H1 (cell line): Measurements from ENCODE around the gene SSR1. TPM values are rescaled to one million over a fixed set of nuclear protein-coding genes. Genes with fewer than 3 reads are reported as not detected.

Experiments
- CTCF ChIA-PET: fragments of 300-600 bp; sonication (Branson Sonifier 250); formaldehyde crosslinking; loops from one replicate; lab custom pipeline; 2021; ENCODE audit not compliant: partially characterized antibody; lab: Charles Lee
- POLR2A ChIA-PET: fragments of 300-600 bp; sonication (Branson Sonifier 250); formaldehyde crosslinking; loops from one replicate; lab custom pipeline; 2021; ENCODE audit warnings: inconsistent platforms; ENCODE audit not compliant: partially characterized antibody; lab: Charles Lee
- DNase-seq, 2 experiments: peaks; one replicate each; pipeline versions ENCODE4 v3.0.0 to v3.0.0-alpha.2; 2010 to 2022; ENCODE audit warnings: low spot score in 2 of 2, low read depth in 1 of 2, mixed read lengths in 1 of 2
- FAIRE-seq: peaks from 2 replicates; lab custom pipeline; 2011; peaks lifted over from hg19 to GRCh38; lab: Jason Lieb, UNC
- H2AFZ ChIP-seq: 2 replicates; pipeline ENCODE4 v1.8.1; 2012; ENCODE audit warnings: low read length, inconsistent platforms
- H2AK5ac ChIP-seq: 2 replicates; pipeline ENCODE4 v1.6.1; 2013; ENCODE audit warnings: low read depth, low read length
- H2BK120ac ChIP-seq: replicated peaks from 2 replicates; pipeline ENCODE3; 2013; ENCODE audit warnings: low read depth, low read length, inconsistent platforms
- H2BK12ac ChIP-seq: 2 replicates; pipeline ENCODE4 v1.6.1; 2013; ENCODE audit warnings: low read depth, low read length
- H2BK15ac ChIP-seq: 2 replicates; pipeline ENCODE4 v1.6.1; 2013; ENCODE audit warnings: low read length
- H2BK20ac ChIP-seq: 2 replicates; pipeline ENCODE4 v1.6.1; 2013; ENCODE audit warnings: low read length
- H2BK5ac ChIP-seq: 2 replicates; pipeline ENCODE4 v1.6.1; 2013; ENCODE audit warnings: low read depth, low read length
- H3K14ac ChIP-seq: 2 replicates; pipeline ENCODE4 v1.6.1; 2013; ENCODE audit warnings: inconsistent platforms; ENCODE audit not compliant: insufficient read length
- H3K18ac ChIP-seq: 2 replicates; pipeline ENCODE4 v1.6.1; 2013; ENCODE audit warnings: low read length; ENCODE audit errors: extremely low read depth
- H3K23ac ChIP-seq: 2 replicates; pipeline ENCODE4 v1.6.1; 2013; ENCODE audit warnings: inconsistent platforms; ENCODE audit not compliant: insufficient read length
- H3K23me2 ChIP-seq: 2 replicates; pipeline ENCODE4 v1.6.1; 2013; ENCODE audit warnings: low read depth, low read length
- H3K27ac ChIP-seq: 2 replicates; pipeline ENCODE4 v1.6.1; 2011; ENCODE audit warnings: low read depth, low read length, inconsistent platforms
- H3K27me3 ChIP-seq, 4 experiments: replicated peaks in 1 of 4; 1 replicate in 1 of 4; 2 replicates in 3 of 4; pipeline versions ENCODE4 v1.6.1 to v1.8.1; 2011 to 2013; ENCODE audit warnings: low read length in 3 of 4, mild to moderate bottlenecking in 3 of 4, inconsistent platforms in 2 of 4, mixed read lengths in 2 of 4, moderate library complexity in 1 of 4; ENCODE audit not compliant: control insufficient read depth in 3 of 4, insufficient read depth in 3 of 4; ENCODE audit errors: extremely low read depth in 1 of 4
- H3K36me3 ChIP-seq, 4 experiments: 2 replicates each; pipeline versions ENCODE4 v1.6.1 to v1.8.1; 2011 to 2013; ENCODE audit warnings: mild to moderate bottlenecking in 4 of 4, low read length in 3 of 4, moderate library complexity in 2 of 4, control low read depth in 1 of 4, inconsistent platforms in 1 of 4; ENCODE audit not compliant: insufficient read depth in 4 of 4, control insufficient read depth in 2 of 4
- H3K4ac ChIP-seq: replicated peaks from 2 replicates; pipeline ENCODE3; 2013; ENCODE audit warnings: low read length, low read depth, mixed read lengths, inconsistent platforms; ENCODE audit not compliant: insufficient read length
- H3K4me1 ChIP-seq, 4 experiments: replicated peaks in 1 of 4; 1 replicate in 1 of 4; 2 replicates in 3 of 4; pipeline versions ENCODE4 v1.6.1 to v1.8.1; 2011 to 2013; ENCODE audit warnings: low read length in 3 of 4, inconsistent platforms in 2 of 4, mixed read lengths in 1 of 4; ENCODE audit not compliant: insufficient read depth in 4 of 4, control insufficient read depth in 3 of 4
- H3K4me2 ChIP-seq, 2 experiments: 2 replicates each; pipeline versions ENCODE4 v1.6.1 to v1.8.1; 2011 to 2013; ENCODE audit warnings: low read depth in 2 of 2, low read length in 2 of 2, control low read depth in 1 of 2, inconsistent platforms in 1 of 2, mild to moderate bottlenecking in 1 of 2; ENCODE audit not compliant: insufficient read depth in 1 of 2
- H3K4me3 ChIP-seq, 4 experiments: fragments of 200-600, 300-600 bp in 1 of 4; sonication (generic), shearing (Covaris generic), sonication (Bioruptor Twin) in 1 of 4; 2 replicates each; pipeline versions ENCODE4 v1.5.1 to v1.8.1; 2011 to 2016; ENCODE audit warnings: low read length in 4 of 4, low read depth in 3 of 4, control low read depth in 2 of 4, inconsistent platforms in 2 of 4, mild to moderate bottlenecking in 2 of 4, mixed read lengths in 1 of 4, moderate library complexity in 1 of 4; ENCODE audit not compliant: insufficient read depth in 2 of 4; ENCODE audit errors: extremely low read depth in 1 of 4
- H3K56ac ChIP-seq: replicated peaks from 2 replicates; pipeline ENCODE3; 2013; ENCODE audit warnings: low read depth, mild to moderate bottlenecking, mixed read lengths, low read length, inconsistent platforms; ENCODE audit not compliant: insufficient read length
- H3K79me1 ChIP-seq: 2 replicates; pipeline ENCODE4 v1.6.1; 2013; ENCODE audit warnings: low read depth, low read length, control low read depth
- H3K79me2 ChIP-seq, 2 experiments: 2 replicates each; pipeline versions ENCODE4 v1.6.1 to v1.8.1; 2012 to 2013; ENCODE audit warnings: low read length in 2 of 2, mild to moderate bottlenecking in 2 of 2, inconsistent platforms in 1 of 2; ENCODE audit not compliant: insufficient read depth in 2 of 2, control insufficient read depth in 1 of 2
- H3K9ac ChIP-seq, 4 experiments: replicated peaks in 1 of 4; 1 replicate in 1 of 4; 2 replicates in 3 of 4; pipeline versions ENCODE4 v1.6.1 to v1.8.1; 2011 to 2013; ENCODE audit warnings: low read depth in 3 of 4, low read length in 3 of 4, control low read depth in 2 of 4, mild to moderate bottlenecking in 2 of 4, moderate library complexity in 2 of 4, inconsistent platforms in 1 of 4; ENCODE audit errors: extremely low read depth in 1 of 4
- H3K9me3 ChIP-seq, 2 experiments: 2 replicates each; pipeline versions ENCODE4 v1.6.1 to v1.8.1; 2012 to 2013; ENCODE audit warnings: mild to moderate bottlenecking in 2 of 2, moderate library complexity in 2 of 2, control low read depth in 1 of 2, inconsistent platforms in 1 of 2, low read depth in 1 of 2, low read length in 1 of 2, mixed read lengths in 1 of 2; ENCODE audit not compliant: insufficient read depth in 2 of 2
- H4K20me1 ChIP-seq, 2 experiments: replicated peaks in 1 of 2; 2 replicates each; pipeline versions ENCODE3 to v1.8.1; 2011 to 2013; ENCODE audit warnings: inconsistent platforms in 2 of 2, low read length in 2 of 2, mild to moderate bottlenecking in 1 of 2; ENCODE audit not compliant: insufficient read depth in 2 of 2, control insufficient read depth in 1 of 2
- H4K5ac ChIP-seq: 2 replicates; pipeline ENCODE4 v1.6.1; 2013; ENCODE audit warnings: low read length, low read depth, mixed read lengths, inconsistent platforms; ENCODE audit not compliant: insufficient read length
- H4K8ac ChIP-seq: 2 replicates; pipeline ENCODE4 v1.8.0; 2013; ENCODE audit warnings: mild to moderate bottlenecking, moderate library complexity, low read length, inconsistent platforms; ENCODE audit not compliant: insufficient read depth; ENCODE audit errors: extremely low read depth
- H4K91ac ChIP-seq: replicated peaks from 2 replicates; pipeline ENCODE3; 2013; ENCODE audit warnings: low read length, mixed read lengths, inconsistent platforms; ENCODE audit not compliant: insufficient read length
- CREB1 ChIP-seq: IDR thresholded peaks from 2 replicates; pipeline ENCODE4 v1.6.1; 2012; ENCODE audit warnings: inconsistent platforms
- CTBP2 ChIP-seq: IDR thresholded peaks from 2 replicates; pipeline ENCODE4 v1.7.0; 2011; ENCODE audit warnings: borderline replicate concordance, mild to moderate bottlenecking, moderate library complexity, mixed read lengths, low read length; ENCODE audit not compliant: insufficient read depth, insufficient read length
- NRF1 ChIP-seq: IDR thresholded peaks from 2 replicates; pipeline ENCODE4 v1.6.1; 2011; ENCODE audit warnings: mild to moderate bottlenecking, low read depth, low read length, improper control_type of control experiment
- RAD21 ChIP-seq, 2 experiments: IDR thresholded peaks in 1 of 2; conservative IDR thresholded peaks in 1 of 2; 2 replicates each; pipeline ENCODE4 v1.6.1; 2011; ENCODE audit warnings: low read depth in 2 of 2, low read length in 2 of 2, improper control_type of control experiment in 1 of 2, inconsistent platforms in 1 of 2, mild to moderate bottlenecking in 1 of 2, moderate library complexity in 1 of 2
- SAP30 ChIP-seq: fragments of 300-600 bp; sonication (generic); IDR thresholded peaks from 2 replicates; pipeline ENCODE4 v1.7.1; 2012; ENCODE audit warnings: low read length, moderate library complexity, mild to moderate bottlenecking, inconsistent platforms; ENCODE audit not compliant: insufficient read depth, insufficient replicate concordance
- WGBS, 2 experiments: shearing (Covaris generic) in 1 of 2; methylation state at CpG; one replicate each; pipeline versions ENCODE4 v1.1.6 to v1.1.7; 2013 to 2015; ENCODE audit warnings: low lambda C conversion rate in 2 of 2, mixed read lengths in 2 of 2, inconsistent platforms in 1 of 2, low coverage in 1 of 2, missing lambda C conversion rate in 1 of 2; ENCODE audit not compliant: insufficient replicate concordance in 2 of 2, insufficient coverage in 1 of 2, insufficient read length in 1 of 2; ENCODE audit errors: extremely low coverage in 1 of 2, missing lambda C conversion rate in 1 of 2; 5-methylcytosine and 5-hydroxymethylcytosine counted together
- polyA plus RNA-seq, 7 experiments: library from polyadenylated mRNA; depleted of rRNA in 3 of 7; stranded (reverse) in 5 of 7; unstranded in 2 of 7; fragments of >200 nt in 5 of 7; fragments of 200-250 nt in 2 of 7; gene quantifications; 1 replicate in 5 of 7; 2 replicates in 1 of 7; 4 replicates in 1 of 7; pipeline versions ENCODE4 v1.2.1 to v1.2.3, GENCODE V29; 2011 to 2013; ENCODE audit warnings: missing spikeins in 2 of 7, mixed read lengths in 2 of 7
- total RNA-seq: library from RNA; stranded (reverse); fragmentation: NEBNext Ultra II Directional; extraction: Animal tissue kit (Norgen Biotek cat#: 25700); gene quantifications from 2 replicates; pipeline ENCODE4 v1.2.1, GENCODE V29; 2021
- TF ChIP-seq, protein P1 (sequence below), 3 experiments: IDR thresholded peaks; 1 replicate in 2 of 3; 2 replicates in 1 of 3; pipeline versions ENCODE4 v1.5.1 to v1.6.1; 2011; ENCODE audit warnings: low read length in 3 of 3, mild to moderate bottlenecking in 3 of 3, inconsistent platforms in 2 of 3, low read depth in 1 of 3, moderate library complexity in 1 of 3; ENCODE audit not compliant: insufficient read depth in 1 of 3; ENCODE audit errors: control extremely low read depth in 1 of 3

The SSR1 gene
- total and polyA plus RNA-seq, 2 of the 8 experiments (the other 6 are each of a cell fraction or from before 2014, with no cell fraction given) = 26.6 to 117 TPM

GRCh38 chr6:7234547-7234946, 78.5 kb downstream of the SSR1 start:
- DNase-seq = no peak
- Histone ChIP-seq H3K23ac (no peak overlapping the region), H3K27ac (no peak overlapping the region), H2BK12ac (no peak overlapping the region), H2BK5ac (no peak overlapping the region), H3K79me2 (no peaks in the 10 kb centered on the region), H2AFZ (no peak overlapping the region), H4K91ac (no peak overlapping the region), H2BK15ac (no peak overlapping the region), H3K9me3 (no peaks in the 10 kb centered on the region), H3K27me3 (no peaks in the 10 kb centered on the region), H3K4me1 (peaks cover 0 to 4% (median under 1%) of the 10 kb centered on the region in 4 experiments; a peak in 2 of 7 replicates), H4K20me1 (no peaks in the 10 kb centered on the region), H3K9ac (no peak overlapping the region), H3K23me2 (no peaks in the 10 kb centered on the region), H3K14ac (no peak overlapping the region), H3K79me1 (peaks cover 4% of the 10 kb centered on the region; the same call in 1 of the 2 replicates), H2BK120ac (no peak overlapping the region), H3K18ac (no peak overlapping the region), H3K4me2 (no peak overlapping the region), H4K8ac (no peak overlapping the region), H2BK20ac (no peak overlapping the region), H3K4me3 (no peak overlapping the region), H4K5ac (no peak overlapping the region), H2AK5ac (no peak overlapping the region), H3K56ac (no peak overlapping the region), H3K36me3 (peaks cover 3 to 23% (median 13%) of the 10 kb centered on the region in 4 experiments; a peak in 5 of 8 replicates), H3K4ac (no peak overlapping the region)
- POLR2A ChIA-PET = no interaction called here
- WGBS, 2 experiments = 94% methylated on average over 3 of the region's 3 CpGs; no CpG with 5 or more reads in 1 of the 2 experiments
- FAIRE-seq = no peak
- no peak for TF ChIP-seq NRF1
- no peak for TF ChIP-seq SAP30
- TF ChIP-seq, protein P1, sequence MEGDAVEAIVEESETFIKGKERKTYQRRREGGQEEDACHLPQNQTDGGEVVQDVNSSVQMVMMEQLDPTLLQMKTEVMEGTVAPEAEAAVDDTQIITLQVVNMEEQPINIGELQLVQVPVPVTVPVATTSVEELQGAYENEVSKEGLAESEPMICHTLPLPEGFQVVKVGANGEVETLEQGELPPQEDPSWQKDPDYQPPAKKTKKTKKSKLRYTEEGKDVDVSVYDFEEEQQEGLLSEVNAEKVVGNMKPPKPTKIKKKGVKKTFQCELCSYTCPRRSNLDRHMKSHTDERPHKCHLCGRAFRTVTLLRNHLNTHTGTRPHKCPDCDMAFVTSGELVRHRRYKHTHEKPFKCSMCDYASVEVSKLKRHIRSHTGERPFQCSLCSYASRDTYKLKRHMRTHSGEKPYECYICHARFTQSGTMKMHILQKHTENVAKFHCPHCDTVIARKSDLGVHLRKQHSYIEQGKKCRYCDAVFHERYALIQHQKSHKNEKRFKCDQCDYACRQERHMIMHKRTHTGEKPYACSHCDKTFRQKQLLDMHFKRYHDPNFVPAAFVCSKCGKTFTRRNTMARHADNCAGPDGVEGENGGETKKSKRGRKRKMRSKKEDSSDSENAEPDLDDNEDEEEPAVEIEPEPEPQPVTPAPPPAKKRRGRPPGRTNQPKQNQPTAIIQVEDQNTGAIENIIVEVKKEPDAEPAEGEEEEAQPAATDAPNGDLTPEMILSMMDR (IDR thresholded peaks at IDR 0.05; ENCODE audit: control extremely low read depth in 1 of 3, insufficient read depth in 1 of 3, low read depth in 1 of 3, low read length in 3 of 3) = no peak
- TF ChIP-seq CTBP2 = no peak
- no peak for TF ChIP-seq CREB1
- no peak for TF ChIP-seq RAD21 (IDR thresholded peaks at IDR 0.05 in 1 of 2, conservative IDR thresholded peaks at IDR 0.05 in 1 of 2; ENCODE audit: low read depth in 2 of 2, low read length in 2 of 2)
- CTCF ChIA-PET = interaction anchor here (0.7 to 2.7 kb wide), 8 partner anchors 9 to 557 kb away, joined by 3 to 12 read pairs (median 4); no protein-coding TSS in a partner anchor
